NT2/D1 (cell line): Measurements from ENCODE around the gene SUN2.

Experiments
- DNase-seq: peaks from one replicate; pipeline ENCODE4 v3.0.0-alpha.2; 2011; ENCODE audit warnings: low read depth, low spot score
- H3K27me3 ChIP-seq: 2 replicates; pipeline ENCODE4 v1.6.0; 2011; ENCODE audit warnings: mild to moderate bottlenecking; ENCODE audit not compliant: insufficient read length, insufficient read depth
- H3K36me3 ChIP-seq: 2 replicates; pipeline ENCODE4 v1.6.1; 2011; ENCODE audit warnings: mild to moderate bottlenecking, low read length, mixed read lengths; ENCODE audit not compliant: insufficient read depth, insufficient read length
- H3K4me1 ChIP-seq: 2 replicates; pipeline ENCODE4 v1.5.1; 2011; ENCODE audit not compliant: insufficient read depth, insufficient read length
- H3K4me3 ChIP-seq: 2 replicates; pipeline ENCODE4 v1.5.1; 2011; ENCODE audit warnings: low read depth; ENCODE audit not compliant: insufficient read length
- H3K9ac ChIP-seq: 2 replicates; pipeline ENCODE4 v1.6.0; 2011; ENCODE audit warnings: low read depth; ENCODE audit not compliant: insufficient read length
- H3K9me3 ChIP-seq: 2 replicates; pipeline ENCODE4 v1.5.1; 2011; ENCODE audit warnings: mild to moderate bottlenecking, low read length; ENCODE audit not compliant: insufficient read depth
- SUZ12 ChIP-seq: IDR thresholded peaks from 2 replicates; pipeline ENCODE4 v1.6.1; 2011; ENCODE audit not compliant: insufficient read length, insufficient read depth; ENCODE audit errors: extremely low read depth
- YY1 ChIP-seq: IDR thresholded peaks from 2 replicates; pipeline ENCODE4 v1.6.1; 2011; ENCODE audit not compliant: insufficient read length, insufficient read depth
- ZNF274 ChIP-seq: IDR thresholded peaks from 2 replicates; pipeline ENCODE4 v1.6.1; 2011; ENCODE audit warnings: mild to moderate bottlenecking, low read depth, low read length

SUN2 gene

DNA sequence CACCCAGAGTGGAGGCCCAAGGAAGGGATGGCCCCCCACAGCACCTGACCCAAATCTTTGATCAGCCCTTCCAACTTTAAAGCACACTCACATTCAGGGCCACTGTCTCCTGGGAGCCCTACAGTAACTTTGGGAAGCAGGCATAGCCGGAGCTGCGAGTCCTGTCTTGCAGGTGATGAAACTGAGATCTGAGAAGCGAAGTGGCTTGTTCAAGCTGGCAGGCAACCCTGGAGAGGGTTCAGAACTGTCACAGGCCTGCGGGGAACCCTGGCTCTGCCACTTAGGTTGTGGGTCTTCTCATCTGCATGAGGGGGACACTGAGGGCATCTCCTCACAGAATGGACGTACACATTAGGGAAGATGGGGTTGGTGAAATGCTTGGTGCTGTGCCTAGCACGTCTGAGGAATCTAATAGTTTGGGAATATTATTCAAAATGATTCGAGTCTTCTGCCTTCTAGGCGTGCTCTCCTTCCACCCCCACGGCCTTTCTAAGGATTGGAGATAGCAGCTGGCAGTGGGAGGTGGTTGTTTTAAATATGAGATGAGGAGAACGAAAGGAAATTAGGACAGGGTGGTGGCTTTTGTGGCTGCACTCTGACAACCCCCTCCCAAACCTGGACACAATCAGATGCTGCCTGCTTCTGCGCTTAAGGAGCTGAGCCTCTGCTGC, 18.8 kb upstream of the SUN2 start:
- peaks cover 4% of the 10 kb centered on the region for H3K36me3 ChIP-seq
- no peaks in the 10 kb centered on the region for H3K27me3 ChIP-seq
- no peak for DNase-seq
- no peak overlapping the region for H3K4me3 ChIP-seq
- H3K4me1 ChIP-seq = peaks cover 13% of the 10 kb centered on the region
- no peak for TF ChIP-seq SUZ12
- no peak for TF ChIP-seq ZNF274
- no peak overlapping the region for H3K9ac ChIP-seq
- no peaks in the 10 kb centered on the region for H3K9me3 ChIP-seq

DNA sequence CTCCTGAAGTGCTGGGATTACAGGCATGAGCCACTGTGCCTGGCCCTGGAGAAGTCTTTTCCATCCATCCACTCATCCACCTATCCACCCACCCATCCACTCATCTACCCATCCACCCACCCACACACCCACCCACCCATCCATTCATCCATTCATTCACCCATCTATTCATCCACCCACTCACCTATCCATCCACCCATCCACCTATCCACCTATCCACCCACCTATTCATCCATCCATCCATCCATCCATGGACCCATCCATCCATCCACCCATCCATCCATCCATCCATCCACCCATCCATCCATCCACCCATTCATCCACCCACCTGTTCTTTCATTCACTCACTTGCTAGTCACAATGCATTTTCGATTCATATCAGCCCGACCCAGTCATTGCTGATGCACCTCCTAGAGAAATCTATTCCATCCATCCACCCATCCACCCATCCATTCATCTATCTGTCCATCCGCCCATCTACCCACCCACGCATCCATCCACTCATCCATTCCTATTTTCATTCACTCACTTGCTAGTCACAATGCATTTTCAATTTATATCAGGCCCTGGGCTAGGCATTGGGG, 17.7 kb upstream of the SUN2 start:
- no peak for TF ChIP-seq SUZ12
- no peak for TF ChIP-seq ZNF274
- Histone ChIP-seq H3K4me3 (no peak overlapping the region), H3K9ac (no peak overlapping the region), H3K9me3 (no peaks in the 10 kb centered on the region), H3K4me1 (peaks cover 13% of the 10 kb centered on the region), H3K27me3 (no peaks in the 10 kb centered on the region), H3K36me3 (no peaks in the 10 kb centered on the region)
- no peak for DNase-seq

DNA sequence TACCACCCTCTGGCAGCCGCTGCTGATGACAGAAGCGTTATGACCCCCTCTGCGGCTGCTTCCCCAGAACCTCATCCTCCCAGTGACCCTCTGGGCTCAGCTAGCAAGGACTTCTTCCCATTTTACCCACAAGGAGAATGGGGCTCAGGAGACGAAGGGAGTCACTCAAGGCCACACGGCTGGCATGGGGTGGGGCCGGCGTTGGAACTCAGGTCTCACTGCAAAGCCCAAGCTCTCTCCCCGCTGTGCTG, 16.8 kb upstream of the SUN2 start:
- Histone ChIP-seq H3K27me3 (no peaks in the 10 kb centered on the region), H3K9me3 (no peaks in the 10 kb centered on the region), H3K36me3 (no peaks in the 10 kb centered on the region), H3K9ac (no peak overlapping the region), H3K4me1 (peaks cover 13% of the 10 kb centered on the region), H3K4me3 (no peak overlapping the region)
- DNase-seq = no peak
- TF ChIP-seq SUZ12 (no peak), ZNF274 (no peak), YY1 (no peak)

DNA sequence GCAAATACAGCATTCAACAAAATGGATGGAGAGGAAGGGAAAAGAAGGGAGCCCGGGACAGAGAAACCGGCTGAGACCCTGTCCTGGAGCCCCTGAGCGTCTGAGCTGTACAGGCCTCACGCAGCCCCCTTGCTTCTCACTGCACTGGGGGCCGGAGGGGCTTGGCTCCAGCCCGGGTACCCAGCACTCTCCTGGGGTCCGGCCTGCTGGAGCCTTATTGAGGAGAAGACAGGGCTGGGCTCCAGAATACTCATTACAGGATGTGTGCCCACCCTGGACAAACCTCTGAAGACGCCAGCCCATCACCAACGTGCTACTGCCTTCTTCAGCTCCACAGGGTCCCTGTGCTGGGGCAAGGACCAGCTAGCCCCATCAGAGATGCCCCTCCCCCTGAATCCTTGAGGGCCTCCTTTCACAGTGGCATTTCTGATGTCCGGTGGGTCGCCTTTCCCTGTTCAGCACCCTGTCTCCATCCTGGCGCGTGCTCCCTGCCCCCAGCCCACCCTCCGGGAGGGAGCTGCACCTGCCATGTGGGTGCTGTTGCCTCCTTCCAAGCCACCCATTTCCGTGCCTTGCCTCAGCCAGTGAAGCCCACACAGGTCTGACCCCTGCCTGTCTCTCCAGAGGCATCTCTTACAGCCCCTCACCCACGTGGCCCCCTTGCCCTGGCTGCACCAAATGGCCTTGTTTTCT, 14.6 kb upstream of the SUN2 start:
- Histone ChIP-seq H3K4me1 (peaks cover 12% of the 10 kb centered on the region), H3K36me3 (no peaks in the 10 kb centered on the region), H3K9me3 (no peaks in the 10 kb centered on the region), H3K27me3 (no peaks in the 10 kb centered on the region), H3K4me3 (no peak overlapping the region), H3K9ac (no peak overlapping the region)
- DNase-seq = no peak
- TF ChIP-seq ZNF274 (no peak), YY1 (no peak), SUZ12 (no peak)

DNA sequence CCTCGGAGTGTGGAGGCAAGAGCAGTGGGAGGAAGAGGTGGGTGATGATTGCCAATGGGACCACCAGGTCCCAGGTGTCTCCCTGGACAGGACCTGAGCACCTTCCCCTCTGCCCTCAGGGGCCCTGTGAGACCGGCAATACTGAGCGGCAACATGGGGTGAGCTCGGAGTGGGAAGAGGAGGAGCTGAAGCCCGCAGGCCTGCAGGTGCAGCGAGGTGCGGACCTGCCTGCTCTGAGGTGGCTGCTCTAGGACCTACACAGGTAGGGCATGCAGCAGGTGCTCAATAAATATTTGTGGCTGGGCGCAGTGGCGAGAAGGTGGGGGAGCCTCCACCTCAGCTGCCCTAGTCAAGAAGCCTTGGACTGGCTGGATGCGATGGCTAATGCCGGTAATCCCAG, 12.2 kb upstream of the SUN2 start:
- no peak overlapping the region for H3K9ac ChIP-seq
- no peak overlapping the region for H3K4me3 ChIP-seq
- no peak for DNase-seq
- no peaks in the 10 kb centered on the region for H3K27me3 ChIP-seq
- H3K9me3 ChIP-seq = no peaks in the 10 kb centered on the region
- peaks cover 8% of the 10 kb centered on the region for H3K4me1 ChIP-seq
- H3K36me3 ChIP-seq = no peaks in the 10 kb centered on the region
- TF ChIP-seq YY1 (no peak), ZNF274 (no peak), SUZ12 (no peak)

GRCh38 chr22:38767313-38767712, 11.5 kb upstream of the SUN2 start:
- Histone ChIP-seq H3K27me3 (no peaks in the 10 kb centered on the region), H3K9me3 (no peaks in the 10 kb centered on the region), H3K4me3 (no peak overlapping the region), H3K9ac (no peak overlapping the region), H3K36me3 (no peaks in the 10 kb centered on the region), H3K4me1 (peaks cover 8% of the 10 kb centered on the region)
- TF ChIP-seq YY1 = no peak
- no peak for TF ChIP-seq ZNF274
- no peak for TF ChIP-seq SUZ12
- no peak for DNase-seq

- TF ChIP-seq ZNF274 (no peak), SUZ12 (no peak), YY1 (no peak)
- peak; percentile 22 for DNase-seq
- peaks cover 8% of the 10 kb centered on the region for H3K4me1 ChIP-seq
- no peaks in the 10 kb centered on the region for H3K9me3 ChIP-seq
- H3K36me3 ChIP-seq = no peaks in the 10 kb centered on the region
- H3K9ac ChIP-seq = peak overlapping the region; percentile 8
- H3K27me3 ChIP-seq = no peaks in the 10 kb centered on the region
- no peak overlapping the region for H3K4me3 ChIP-seq
Observed at GRCh38 chr22:38766076-38766777, 10.4 kb upstream of the SUN2 start.
